Adrenal gland (tissue), 5 donors: ENCODE results near the gene RALGAPA2.

Experiments used
- POLR2A ChIP-seq, 2 donors: fragments of 450-650 bp; IDR thresholded peaks; one replicate each; pipeline ENCODE4 v1.6.1; 2017; ENCODE audit warnings: antibody characterized with exemption in 2 of 2, mild to moderate bottlenecking in 2 of 2, moderate library complexity in 1 of 2
- TF ChIP-seq, protein P1 (sequence below), 6 experiments: fragments of 450-650 bp in 4 of 6; fragments of 200-600 bp in 2 of 6; sonication (generic) in 1 of 6; IDR thresholded peaks; 1 replicate in 5 of 6; 2 replicates in 1 of 6; pipeline versions ENCODE4 v1.5.1 to v1.8.0; 2016 to 2021; ENCODE audit warnings: antibody characterized with exemption in 6 of 6, mild to moderate bottlenecking in 2 of 6, moderate library complexity in 1 of 6
- donor health status: DM: no; HTN: no; CAD: no.

DNA sequence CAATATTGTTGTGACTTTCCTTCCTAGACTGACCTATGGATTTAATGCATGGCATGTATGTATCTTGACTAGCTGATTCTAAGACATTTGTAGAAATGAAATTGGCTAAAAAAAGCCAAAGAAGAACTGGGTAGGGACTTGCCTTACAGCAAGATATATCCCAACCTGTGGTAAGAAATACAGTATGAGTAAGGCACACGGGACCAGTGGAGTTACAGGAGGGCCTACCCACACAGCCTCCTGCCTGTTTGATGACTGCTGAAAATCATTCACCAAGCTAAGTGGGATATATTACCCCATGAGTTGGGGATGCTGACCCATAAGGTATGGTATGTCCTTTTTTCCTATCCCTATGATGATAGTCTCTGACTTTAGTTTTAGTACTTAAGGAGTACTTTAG lies 232.3 kb downstream of the RALGAPA2 start:
- TF ChIP-seq POLR2A (IDR thresholded peaks at IDR 0.05) = no peak
- TF ChIP-seq, protein P1, sequence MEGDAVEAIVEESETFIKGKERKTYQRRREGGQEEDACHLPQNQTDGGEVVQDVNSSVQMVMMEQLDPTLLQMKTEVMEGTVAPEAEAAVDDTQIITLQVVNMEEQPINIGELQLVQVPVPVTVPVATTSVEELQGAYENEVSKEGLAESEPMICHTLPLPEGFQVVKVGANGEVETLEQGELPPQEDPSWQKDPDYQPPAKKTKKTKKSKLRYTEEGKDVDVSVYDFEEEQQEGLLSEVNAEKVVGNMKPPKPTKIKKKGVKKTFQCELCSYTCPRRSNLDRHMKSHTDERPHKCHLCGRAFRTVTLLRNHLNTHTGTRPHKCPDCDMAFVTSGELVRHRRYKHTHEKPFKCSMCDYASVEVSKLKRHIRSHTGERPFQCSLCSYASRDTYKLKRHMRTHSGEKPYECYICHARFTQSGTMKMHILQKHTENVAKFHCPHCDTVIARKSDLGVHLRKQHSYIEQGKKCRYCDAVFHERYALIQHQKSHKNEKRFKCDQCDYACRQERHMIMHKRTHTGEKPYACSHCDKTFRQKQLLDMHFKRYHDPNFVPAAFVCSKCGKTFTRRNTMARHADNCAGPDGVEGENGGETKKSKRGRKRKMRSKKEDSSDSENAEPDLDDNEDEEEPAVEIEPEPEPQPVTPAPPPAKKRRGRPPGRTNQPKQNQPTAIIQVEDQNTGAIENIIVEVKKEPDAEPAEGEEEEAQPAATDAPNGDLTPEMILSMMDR (IDR thresholded peaks at IDR 0.05) = no peak
